Adipocyte (in vitro differentiated cells): ENCODE measurements around the gene CLTA.
"Not testable (repeated sequence)": the region's sequence is repeated elsewhere in the genome, so short reads cannot be mapped to it uniquely, and the experiment has no call there.

Experiments used
- DNase-seq: peaks from one replicate; pipeline ENCODE4 v3.0.0-alpha.2; 2015; ENCODE audit warnings: low read depth
- H3K27me3 ChIP-seq: replicated peaks from 2 replicates; pipeline ENCODE4 v1.7.0; 2013; ENCODE audit warnings: mild to moderate bottlenecking, low read length, moderate library complexity; ENCODE audit not compliant: control insufficient read depth, insufficient read depth
- H3K36me3 ChIP-seq: 2 replicates; pipeline ENCODE4 v1.7.0; 2013; ENCODE audit warnings: low read length, mild to moderate bottlenecking, moderate library complexity; ENCODE audit not compliant: control insufficient read depth, insufficient read depth, severe bottlenecking
- H3K4me1 ChIP-seq: 2 replicates; pipeline ENCODE4 v1.7.0; 2013; ENCODE audit warnings: mild to moderate bottlenecking, low read length, moderate library complexity; ENCODE audit not compliant: control insufficient read depth, insufficient read depth
- H3K4me3 ChIP-seq: 2 replicates; pipeline ENCODE4 v1.7.0; 2013; ENCODE audit warnings: mild to moderate bottlenecking, low read length, moderate library complexity
- H3K9ac ChIP-seq: 2 replicates; pipeline ENCODE4 v1.7.0; 2013; ENCODE audit warnings: mild to moderate bottlenecking, low read length, moderate library complexity
- H3K9me3 ChIP-seq: 2 replicates; pipeline ENCODE4 v1.7.0; 2013; ENCODE audit warnings: mild to moderate bottlenecking, low read length, moderate library complexity; ENCODE audit not compliant: control insufficient read depth

The CLTA gene

GRCh38 chr9:36248061-36248460, 57.3 kb downstream of the CLTA start:
- H3K4me3 ChIP-seq, H3K9me3 ChIP-seq, H3K27me3 ChIP-seq, H3K4me1 ChIP-seq, H3K9ac ChIP-seq: not testable (repeated sequence)
- peak; percentile 56 for DNase-seq
- H3K36me3 ChIP-seq: peaks cover 46% of the 10 kb centered on the region

- Histone ChIP-seq H3K27me3 (no peaks in the 10 kb centered on the region), H3K9me3 (no peaks in the 10 kb centered on the region), H3K4me1 (no peaks in the 10 kb centered on the region), H3K4me3 (no peak overlapping the region), H3K9ac (no peak overlapping the region), H3K36me3 (peaks cover 35% of the 10 kb centered on the region)
- DNase-seq: no peak
Observed at GRCh38 chr9:36249189-36249588, 58.5 kb downstream of the CLTA start.

- Histone ChIP-seq H3K36me3 (peaks cover 31% of the 10 kb centered on the region), H3K4me1 (no peaks in the 10 kb centered on the region), H3K4me3 (no peak overlapping the region), H3K27me3 (no peaks in the 10 kb centered on the region), H3K9me3 (no peaks in the 10 kb centered on the region), H3K9ac (no peak overlapping the region)
- no peak for DNase-seq
Observed at GRCh38 chr9:36250079-36250478, 59.4 kb downstream of the CLTA start.

- Histone ChIP-seq H3K27me3 (no peaks in the 10 kb centered on the region), H3K36me3 (peaks cover 18% of the 10 kb centered on the region), H3K4me1 (no peaks in the 10 kb centered on the region), H3K9ac (no peak overlapping the region), H3K9me3 (no peaks in the 10 kb centered on the region), H3K4me3 (no peak overlapping the region)
- DNase-seq: no peak
Observed at GRCh38 chr9:36251428-36251827, 60.7 kb downstream of the CLTA start.

- Histone ChIP-seq H3K9me3 (no peaks in the 10 kb centered on the region), H3K4me1 (peaks cover 14% of the 10 kb centered on the region), H3K36me3 (no peaks in the 10 kb centered on the region), H3K9ac (peak within 1 kb of the TSS; percentile 98), H3K27me3 (no peaks in the 10 kb centered on the region), H3K4me3 (peak within 1 kb of the TSS; percentile 94)
- DNase-seq: peak; percentile 99
Observed at GRCh38 chr9:36258208-36258995, 67.7 kb downstream of the CLTA start, which contains the start of gene GNE. Gene GNE (minus strand): TSS chr9:36258448. CDS start chr9:36249355, 9,093 bp downstream.

GRCh38 chr9:36258996-36259533, 68.3 kb downstream of the CLTA start:
- Histone ChIP-seq H3K4me1 (peaks cover 14% of the 10 kb centered on the region), H3K36me3 (no peaks in the 10 kb centered on the region), H3K9ac (peak overlapping the region; percentile 98), H3K9me3 (no peaks in the 10 kb centered on the region), H3K4me3 (peak overlapping the region; percentile 94), H3K27me3 (no peaks in the 10 kb centered on the region)
- DNase-seq: peak; percentile 48
